ENCODE results near the gene ANTXR2.

- TF ChIP-seq POLR2AphosphoS5 (IDR thresholded peaks at IDR 0.05; ENCODE audit: low read depth, low read length) (no peak), POLR2A (IDR thresholded peaks at IDR 0.05; ENCODE audit: low read depth, low read length) (no peak)
Measured at GRCh38 chr4:80104927-80105326, 31.9 kb upstream of the ANTXR2 start.

Data from GM12892 (cell line).